Kidney epithelial cell (primary cell): ENCODE results near the gene GABRB1. TPM values are rescaled to one million over a fixed set of nuclear protein-coding genes. Genes with fewer than 3 reads are reported as not detected.

Source experiments
- DNase-seq: peaks from one replicate; pipeline ENCODE4 v3.0.0-alpha.2; 2010; ENCODE audit warnings: low read depth
- H3K27me3 ChIP-seq: 2 replicates; pipeline ENCODE4 v1.6.0; 2011; ENCODE audit warnings: low read length; ENCODE audit not compliant: control insufficient read depth, insufficient read depth
- H3K36me3 ChIP-seq: 2 replicates; pipeline ENCODE4 v1.5.1; 2011; ENCODE audit warnings: low read length; ENCODE audit not compliant: control insufficient read depth, insufficient read depth
- H3K4me3 ChIP-seq: 2 replicates; pipeline ENCODE4 v1.5.1; 2011; ENCODE audit warnings: low read depth, mild to moderate bottlenecking, control low read depth, low read length
- total RNA-seq: library from RNA; depleted of rRNA; stranded (reverse); fragments of >200 nt; gene quantifications from 2 replicates; pipeline ENCODE4 v1.2.3, GENCODE V29; 2015
- TF ChIP-seq, protein P1 (sequence below): IDR thresholded peaks from 2 replicates; pipeline ENCODE4 v1.5.1; 2011; ENCODE audit warnings: mild to moderate bottlenecking, moderate library complexity, low read length, control low read depth, inconsistent platforms; ENCODE audit not compliant: insufficient read depth, poor library complexity, severe bottlenecking

GABRB1 gene
- total RNA-seq, 1 donor from 2014 or later, result not detected

DNA sequence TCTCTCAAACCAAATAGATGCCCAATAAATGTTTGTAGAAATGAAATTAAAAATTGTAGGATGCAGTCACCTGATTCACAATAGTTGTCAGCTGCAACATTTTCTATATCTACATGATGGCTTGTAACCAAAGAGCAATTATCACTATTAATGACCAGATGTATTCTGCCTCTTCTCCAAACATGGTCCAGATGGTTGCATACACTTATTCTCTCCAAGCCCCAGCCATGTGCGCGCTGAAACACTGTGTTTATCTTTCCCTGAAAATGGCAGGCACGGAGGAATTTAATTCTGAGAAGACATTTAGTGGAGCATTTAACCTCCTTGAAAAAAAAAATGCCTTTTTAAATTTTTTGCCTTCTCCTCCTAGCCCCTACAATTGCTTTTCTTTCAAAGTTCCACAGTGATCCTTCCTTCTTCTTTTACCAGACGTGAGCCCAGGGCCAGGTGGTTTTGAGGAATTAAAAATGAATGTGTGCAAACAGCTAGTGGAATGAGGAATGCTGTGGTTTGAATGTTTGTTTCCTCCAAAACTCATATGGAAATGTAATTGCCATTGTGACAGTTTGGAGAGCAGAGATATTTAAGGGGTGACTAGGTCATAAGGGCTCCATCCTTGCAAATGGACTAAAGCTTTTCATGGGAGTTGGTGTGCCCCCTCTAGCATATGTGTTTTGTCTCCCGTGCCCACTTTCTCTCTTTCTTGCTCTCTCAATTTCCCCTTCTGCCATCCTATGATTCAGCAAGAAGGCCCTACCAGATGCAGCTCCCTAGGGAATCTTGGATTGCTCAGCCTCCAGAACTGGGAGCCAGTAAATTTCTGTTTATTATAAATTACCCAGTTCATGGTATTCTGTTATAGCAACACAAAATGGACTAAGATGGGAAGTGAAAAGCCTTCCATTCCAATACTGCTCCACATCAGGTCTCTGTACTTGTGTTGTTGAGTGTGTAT is 136.0 kb downstream of the GABRB1 start:
- Histone ChIP-seq H3K4me3 (no peak overlapping the region), H3K27me3 (no peaks in the 10 kb centered on the region), H3K36me3 (no peaks in the 10 kb centered on the region)
- no peak for DNase-seq
- TF ChIP-seq, protein P1, sequence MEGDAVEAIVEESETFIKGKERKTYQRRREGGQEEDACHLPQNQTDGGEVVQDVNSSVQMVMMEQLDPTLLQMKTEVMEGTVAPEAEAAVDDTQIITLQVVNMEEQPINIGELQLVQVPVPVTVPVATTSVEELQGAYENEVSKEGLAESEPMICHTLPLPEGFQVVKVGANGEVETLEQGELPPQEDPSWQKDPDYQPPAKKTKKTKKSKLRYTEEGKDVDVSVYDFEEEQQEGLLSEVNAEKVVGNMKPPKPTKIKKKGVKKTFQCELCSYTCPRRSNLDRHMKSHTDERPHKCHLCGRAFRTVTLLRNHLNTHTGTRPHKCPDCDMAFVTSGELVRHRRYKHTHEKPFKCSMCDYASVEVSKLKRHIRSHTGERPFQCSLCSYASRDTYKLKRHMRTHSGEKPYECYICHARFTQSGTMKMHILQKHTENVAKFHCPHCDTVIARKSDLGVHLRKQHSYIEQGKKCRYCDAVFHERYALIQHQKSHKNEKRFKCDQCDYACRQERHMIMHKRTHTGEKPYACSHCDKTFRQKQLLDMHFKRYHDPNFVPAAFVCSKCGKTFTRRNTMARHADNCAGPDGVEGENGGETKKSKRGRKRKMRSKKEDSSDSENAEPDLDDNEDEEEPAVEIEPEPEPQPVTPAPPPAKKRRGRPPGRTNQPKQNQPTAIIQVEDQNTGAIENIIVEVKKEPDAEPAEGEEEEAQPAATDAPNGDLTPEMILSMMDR, result no peak

DNA sequence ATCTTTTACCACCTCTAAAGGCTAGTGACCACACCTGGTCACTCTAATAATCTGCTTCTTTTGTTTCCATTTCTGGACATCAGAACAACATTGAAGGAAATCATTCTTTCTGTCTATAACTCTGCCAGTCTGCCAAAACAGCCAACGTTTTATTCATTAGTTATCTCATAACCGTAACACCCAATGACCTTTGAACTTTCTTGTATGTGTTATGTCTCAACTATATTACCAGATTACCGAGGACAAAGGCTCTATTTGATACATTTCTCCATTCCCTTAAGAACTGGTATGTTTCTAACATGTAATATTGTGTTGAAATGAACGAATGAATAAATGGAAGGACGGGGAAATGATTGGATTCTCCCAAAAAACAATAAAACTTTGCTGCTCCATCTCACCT is 152.7 kb downstream of the GABRB1 start:
- no peak for DNase-seq
- H3K4me3 ChIP-seq, result no peak overlapping the region
- TF ChIP-seq, protein P1, result no peak
- no peaks in the 10 kb centered on the region for H3K27me3 ChIP-seq
- H3K36me3 ChIP-seq, result no peaks in the 10 kb centered on the region

DNA sequence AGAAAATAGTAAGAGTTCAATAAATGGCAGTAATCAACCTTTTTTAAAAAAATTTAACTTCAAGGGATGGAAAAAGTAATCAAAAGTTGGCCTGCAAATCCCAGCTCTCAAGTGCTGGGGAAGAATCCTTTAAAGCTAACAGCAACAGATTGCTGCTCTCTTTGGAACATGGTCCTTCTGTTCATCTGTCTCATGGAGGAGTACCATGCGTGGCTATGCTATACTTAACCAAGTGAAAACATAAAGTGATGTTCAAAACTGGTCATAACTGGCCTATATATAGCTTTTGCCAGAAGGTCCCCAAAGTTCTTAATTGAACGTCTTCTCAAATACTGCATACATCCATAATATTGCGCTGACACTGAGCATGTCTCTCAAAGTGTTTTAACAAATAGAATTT is 154.4 kb downstream of the GABRB1 start:
- H3K27me3 ChIP-seq, result no peaks in the 10 kb centered on the region
- no peak for DNase-seq
- H3K36me3 ChIP-seq, result no peaks in the 10 kb centered on the region
- TF ChIP-seq, protein P1, result no peak
- no peak overlapping the region for H3K4me3 ChIP-seq

DNA sequence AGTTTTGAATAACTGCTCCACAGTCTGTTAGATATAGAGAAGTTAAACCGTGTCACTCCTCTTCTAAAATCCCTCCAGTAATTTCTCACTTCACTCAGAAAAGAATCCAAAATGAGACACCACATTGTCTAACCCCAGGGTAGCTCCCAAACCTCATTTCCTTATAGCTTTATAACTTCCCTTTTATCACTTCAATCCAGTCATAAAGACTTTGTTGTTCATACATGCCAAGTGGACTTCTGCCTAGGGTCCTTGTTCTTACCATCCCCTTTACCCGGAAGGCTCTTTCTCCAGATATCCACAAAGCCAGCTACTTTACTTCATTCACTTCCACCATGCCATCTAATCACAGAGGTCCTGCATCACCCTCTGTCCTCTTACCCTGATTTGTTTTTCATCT is 156.2 kb downstream of the GABRB1 start:
- DNase-seq, result no peak
- Histone ChIP-seq H3K4me3 (no peak overlapping the region), H3K27me3 (no peaks in the 10 kb centered on the region), H3K36me3 (no peaks in the 10 kb centered on the region)
- TF ChIP-seq, protein P1, result no peak

DNA sequence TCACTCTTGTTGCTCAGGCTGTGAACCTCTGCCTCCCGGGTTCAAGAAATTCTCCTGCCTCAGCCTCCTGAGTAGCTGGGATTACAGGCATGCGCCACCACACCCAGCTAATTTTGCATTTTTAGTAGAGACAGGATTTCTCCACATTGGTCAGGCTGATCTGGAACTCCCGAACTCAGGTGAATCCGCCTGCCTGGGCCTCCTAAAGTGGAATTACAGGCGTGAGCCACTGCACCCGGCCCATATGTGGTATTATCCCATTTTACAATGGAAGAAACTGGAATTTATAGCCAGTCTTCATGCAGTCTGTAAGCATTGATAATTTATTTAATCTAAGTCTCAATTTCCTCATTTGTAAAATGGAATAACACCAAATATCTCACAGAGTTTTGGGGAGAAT is 161.8 kb downstream of the GABRB1 start:
- Histone ChIP-seq H3K36me3 (no peaks in the 10 kb centered on the region), H3K27me3 (no peaks in the 10 kb centered on the region), H3K4me3 (no peak overlapping the region)
- no peak for DNase-seq
- TF ChIP-seq, protein P1, result no peak
